ENCODE measurements around the gene TOMM6. TPM values are rescaled to one million over a fixed set of nuclear protein-coding genes. Genes with fewer than 3 reads are reported as not detected.
"Not testable (repeated sequence)": the region's sequence is repeated elsewhere in the genome, so short reads cannot be mapped to it uniquely, and the experiment has no call there.

TOMM6 gene
- polyA plus RNA-seq, 12 donors, result 130 to 199 (median 175) TPM; not detected in 1

DNA sequence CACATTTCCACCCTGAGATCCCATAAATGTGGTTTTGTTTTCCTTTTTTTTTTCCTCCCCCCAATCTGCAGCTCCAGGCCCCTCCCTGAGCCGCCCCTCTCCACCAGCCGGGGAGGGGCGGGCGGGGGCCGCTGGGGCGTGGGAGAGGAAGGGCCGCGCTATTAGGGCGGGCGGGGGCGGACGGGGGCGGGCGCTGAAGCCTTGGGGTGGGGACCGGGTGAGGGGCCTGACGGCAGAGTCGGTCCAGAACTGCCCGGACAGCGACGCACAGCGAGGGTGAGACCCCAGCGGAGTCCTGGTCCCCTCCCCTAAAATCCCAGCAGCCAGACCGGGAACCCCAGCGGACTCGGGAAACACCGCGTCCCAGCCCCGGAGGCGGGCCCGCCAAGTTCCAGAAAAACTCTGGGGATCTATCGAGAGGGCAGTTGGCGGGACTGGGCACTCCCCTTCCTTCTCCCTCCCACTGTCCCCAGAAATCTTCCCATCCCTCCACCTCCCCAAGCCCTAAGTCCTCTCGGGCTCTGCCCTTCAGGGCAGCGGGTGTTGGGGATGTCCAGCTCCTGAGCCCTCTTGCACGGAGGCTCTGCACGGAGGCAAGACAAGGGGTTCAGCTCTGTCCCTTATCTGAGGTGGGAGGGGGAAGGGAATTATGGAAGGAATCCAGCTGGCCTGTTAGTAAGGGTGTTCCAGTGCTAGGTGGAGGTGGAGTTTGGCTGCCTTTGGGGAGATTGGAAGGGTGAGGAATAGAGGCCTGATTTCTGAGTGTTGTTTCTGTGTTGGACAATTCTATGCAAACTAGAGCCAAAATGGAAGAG is 6.7 kb upstream of the TOMM6 start, which contains the start of gene PRICKLE4:
PRICKLE4 (plus strand) TSS at position 232 of the 815 bp plus-strand sequence. CDS start 2,692 bp downstream, outside the sequence.
- peak; percentile 48 for DNase-seq

DNA sequence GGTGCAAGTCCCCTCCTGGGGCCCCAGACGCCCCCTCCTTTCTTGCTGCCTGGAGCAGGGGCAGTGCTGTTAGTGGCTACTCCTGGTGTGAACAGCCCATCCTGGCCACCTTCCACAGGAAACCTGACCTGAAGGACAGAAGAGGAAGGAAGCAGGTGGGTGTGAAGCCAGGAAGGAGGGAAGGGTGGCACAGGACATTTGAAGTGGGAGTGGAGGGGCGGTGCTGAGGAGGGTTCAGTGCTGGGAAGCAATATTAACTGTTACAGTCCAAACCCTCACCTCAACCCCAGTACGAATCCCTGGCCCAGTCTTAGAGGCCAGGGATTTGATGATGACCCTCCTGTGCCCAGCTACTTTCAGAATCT is 6.1 kb upstream of the TOMM6 start:
- no peak for DNase-seq

DNA sequence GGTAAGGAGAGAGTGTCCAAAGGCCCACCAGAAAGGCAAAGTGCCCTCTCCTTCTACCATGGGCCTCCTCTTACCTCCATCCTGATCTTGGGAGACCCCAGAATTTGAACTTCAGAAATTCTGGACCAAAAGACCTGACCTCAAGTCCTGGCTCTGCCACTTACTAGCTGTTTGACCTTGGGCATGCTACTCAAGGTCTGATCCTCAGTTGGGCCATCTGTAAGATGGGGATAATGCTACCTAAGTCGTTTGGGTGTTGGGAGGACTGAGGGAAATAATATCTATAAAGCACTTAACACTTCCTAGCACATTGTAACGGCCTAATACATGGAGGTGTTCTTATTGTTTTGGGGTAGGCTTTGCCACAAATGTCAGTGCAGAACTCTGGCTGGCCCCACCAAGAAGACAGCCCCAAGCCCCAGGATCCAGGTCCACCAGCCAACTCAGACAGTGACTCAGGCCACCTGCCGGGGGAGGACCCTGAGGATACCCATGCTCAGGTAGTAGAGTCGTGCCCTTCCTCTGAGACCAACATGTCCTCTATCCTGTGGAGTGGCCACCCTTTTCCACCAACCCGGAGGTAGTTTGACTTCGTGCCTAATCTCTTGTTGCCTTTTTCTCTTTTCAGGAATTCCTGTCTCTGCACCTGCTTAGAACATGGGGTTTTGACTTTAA is 4.3 kb upstream of the TOMM6 start:
- no peak for DNase-seq

DNA sequence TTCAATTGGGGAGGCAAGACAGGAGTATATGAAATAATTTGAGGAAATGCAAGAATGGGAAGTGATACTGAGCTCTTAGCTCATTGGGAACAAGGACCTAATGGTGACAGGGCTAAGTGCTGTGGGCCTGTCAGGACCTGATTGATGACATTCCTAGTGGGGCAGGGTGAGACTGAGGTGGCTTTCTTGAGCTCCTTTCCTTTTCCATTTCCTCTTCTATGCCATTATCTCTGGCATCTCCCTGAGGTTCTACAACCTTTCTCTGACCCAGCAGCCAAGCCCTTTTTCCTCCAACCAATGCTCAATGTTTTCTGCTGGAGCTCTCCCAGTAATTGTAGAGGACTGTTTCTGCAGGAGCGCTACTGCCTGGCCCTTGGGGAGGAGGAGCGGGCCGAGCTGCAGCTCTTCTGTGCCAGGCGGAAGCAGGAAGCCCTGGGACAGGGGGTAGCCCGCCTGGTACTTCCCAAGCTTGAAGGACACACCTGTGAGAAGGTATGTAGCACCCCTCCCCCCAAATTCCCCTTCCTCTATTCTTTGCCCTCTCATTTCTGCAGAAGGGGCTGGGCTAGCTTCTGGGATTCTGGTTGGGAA is 2.8 kb upstream of the TOMM6 start:
- DNase-seq, result no peak

DNA sequence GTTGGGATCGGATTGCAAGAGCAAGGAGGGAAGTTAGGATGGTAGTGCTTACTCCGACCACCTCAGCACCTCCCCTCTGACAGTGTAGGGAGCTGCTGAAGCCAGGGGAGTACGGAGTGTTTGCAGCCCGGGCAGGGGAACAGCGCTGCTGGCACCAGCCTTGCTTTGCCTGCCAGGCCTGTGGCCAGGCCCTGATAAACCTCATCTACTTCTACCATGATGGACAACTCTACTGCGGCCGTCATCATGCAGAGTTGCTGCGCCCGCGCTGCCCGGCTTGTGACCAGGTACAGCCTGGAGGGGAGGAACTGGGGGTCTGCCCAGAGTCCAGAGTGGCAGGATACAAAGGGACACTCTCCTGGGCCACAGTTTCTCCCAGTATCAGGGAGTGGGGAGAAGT is 2.2 kb upstream of the TOMM6 start:
- DNase-seq, result no peak

DNA sequence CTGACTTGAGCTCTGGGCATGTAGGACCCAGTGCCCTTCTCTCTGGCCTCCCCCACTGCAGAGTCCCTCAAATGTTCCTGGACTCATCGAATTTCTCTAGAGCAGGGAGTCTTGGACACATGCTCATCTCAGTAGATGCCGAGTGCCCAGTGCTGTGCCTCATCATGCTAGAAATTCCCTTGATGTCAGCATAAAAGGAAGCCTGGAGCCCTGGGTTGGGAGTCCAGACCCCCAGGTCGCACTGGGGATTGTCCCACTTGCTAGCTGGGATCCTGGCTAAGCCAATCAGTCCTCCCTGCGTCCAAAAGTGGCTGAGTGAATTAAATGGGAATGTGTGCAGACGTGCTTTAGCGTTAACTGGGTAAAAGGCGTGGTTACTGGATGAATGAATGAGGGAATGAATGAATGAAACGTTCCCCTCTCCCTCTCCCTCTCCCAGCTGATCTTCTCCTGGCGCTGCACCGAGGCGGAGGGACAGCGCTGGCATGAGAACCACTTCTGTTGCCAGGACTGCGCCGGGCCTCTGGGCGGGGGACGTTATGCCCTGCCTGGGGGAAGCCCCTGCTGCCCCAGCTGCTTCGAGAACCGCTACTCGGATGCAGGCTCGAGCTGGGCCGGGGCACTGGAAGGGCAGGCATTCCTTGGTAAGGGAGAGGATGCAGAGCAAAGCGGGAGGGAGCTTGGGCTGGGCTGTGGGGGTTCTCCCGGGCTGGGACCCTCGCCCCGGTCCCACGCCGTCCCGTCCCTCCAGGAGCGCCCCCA is 1.6 kb upstream of the TOMM6 start:
- peak; percentile 23 for DNase-seq

DNA sequence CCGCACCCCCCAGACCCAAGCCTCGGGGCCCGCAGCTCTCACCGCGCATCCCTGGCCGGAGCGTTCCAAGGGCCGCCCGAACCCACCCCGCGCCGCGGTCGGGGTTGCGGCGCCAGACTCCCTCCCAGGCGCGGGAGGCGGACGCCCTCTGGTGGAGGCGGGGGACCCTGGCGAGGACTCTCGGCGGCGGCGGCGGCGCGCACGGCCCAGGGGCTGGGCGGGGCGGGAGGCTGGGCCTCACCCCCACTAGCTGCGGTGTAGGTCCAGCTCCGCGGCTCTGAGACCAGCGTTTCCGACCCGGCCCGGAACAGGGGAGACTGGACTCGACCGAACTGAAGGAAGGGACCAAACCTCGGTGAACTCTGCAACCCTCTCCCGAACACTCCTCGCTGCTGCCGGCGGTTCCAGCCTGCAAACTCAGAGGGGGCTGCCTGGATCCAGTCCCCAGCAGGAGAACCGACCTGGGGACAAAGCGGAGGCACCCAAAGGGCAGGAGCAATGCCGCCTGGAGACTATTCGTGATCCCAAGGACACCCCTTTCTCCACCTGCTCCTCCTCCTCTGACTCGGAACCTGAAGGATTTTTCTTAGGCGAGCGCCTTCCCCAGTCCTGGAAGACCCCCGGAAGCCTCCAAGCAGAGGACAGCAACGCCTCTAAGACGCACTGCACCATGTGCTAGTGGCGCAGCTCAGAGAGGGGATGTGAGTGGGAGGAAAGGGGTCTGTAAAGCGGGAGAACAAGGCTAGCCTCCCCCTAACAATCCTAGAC is 859 bp upstream of the TOMM6 start:
- peak; percentile 77 for DNase-seq

DNA sequence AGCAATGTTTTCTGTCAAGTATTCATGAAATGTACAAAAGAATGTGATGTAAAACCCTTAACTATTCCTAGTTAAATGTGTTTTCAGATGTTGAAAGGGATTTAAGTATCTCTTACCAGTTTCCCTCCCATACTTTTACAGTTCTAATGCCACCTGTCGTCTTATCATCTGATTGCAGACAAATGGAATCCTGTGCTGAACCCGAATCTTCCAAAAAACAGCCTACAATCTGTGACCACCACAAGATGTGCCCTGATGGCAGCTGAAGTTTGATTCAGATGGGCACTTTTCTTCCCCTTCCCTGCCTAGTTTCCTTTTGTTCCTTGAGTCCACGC is 1.9 kb downstream of the TOMM6 start:
- no peak for DNase-seq

DNA sequence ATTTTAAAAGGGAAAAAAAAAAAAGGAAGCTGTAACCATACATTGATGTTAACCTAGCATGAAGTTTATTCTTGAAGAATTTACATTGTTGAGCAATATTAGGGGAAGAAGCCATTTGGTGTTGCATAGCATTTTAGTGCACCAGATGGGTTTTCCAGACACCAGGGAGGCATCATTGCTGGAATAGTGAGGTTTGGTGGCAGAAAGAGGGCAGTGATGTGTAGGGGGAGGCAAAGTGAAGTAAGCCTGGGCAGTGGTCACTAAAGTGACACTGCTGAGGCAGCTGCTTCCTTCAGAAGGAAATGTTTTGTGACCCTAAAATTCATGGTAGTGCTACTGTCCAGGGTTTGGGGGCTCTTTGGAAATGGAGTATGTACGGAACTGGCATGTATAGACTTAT is 2.6 kb downstream of the TOMM6 start:
- DNase-seq, result no peak

DNA sequence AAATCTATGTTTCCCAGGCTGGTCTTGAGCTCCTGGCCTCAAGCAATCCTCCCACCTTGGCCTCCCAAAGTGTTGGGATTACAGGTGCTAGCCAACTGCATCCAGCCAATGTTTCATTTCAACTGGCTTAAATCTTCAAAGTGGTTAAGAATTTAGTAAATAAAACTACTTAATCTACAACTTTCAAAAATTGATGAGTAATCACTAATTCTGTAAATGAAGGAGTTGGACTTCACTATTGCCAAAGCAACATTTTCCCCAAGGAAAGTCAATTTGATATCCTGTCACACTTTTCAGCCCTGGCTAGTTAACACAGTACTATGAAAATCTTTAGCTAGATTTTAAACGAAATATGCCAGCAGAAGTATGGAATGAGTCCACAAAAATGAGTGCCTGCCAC is 3.8 kb downstream of the TOMM6 start:
- DNase-seq, result no peak

DNA sequence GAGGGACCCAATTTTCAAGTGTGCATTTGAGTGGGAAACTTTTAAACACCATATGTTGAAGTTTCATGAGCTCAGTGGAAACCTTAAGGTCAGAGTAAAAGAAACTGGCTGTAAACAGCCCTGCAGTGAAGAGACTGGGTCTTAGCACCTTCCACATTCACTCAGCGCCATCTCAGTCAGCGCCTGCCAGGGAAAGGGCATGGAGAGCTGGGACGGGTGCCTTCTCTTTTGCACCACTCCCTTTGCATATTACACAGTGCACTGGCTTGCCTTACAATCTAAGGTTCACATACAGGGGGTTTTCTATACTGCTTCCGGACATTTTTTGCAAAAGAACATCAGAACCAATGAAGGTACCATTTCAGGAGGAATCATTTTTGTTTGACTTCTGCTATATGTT is 4.5 kb downstream of the TOMM6 start:
- no peak for DNase-seq

DNA sequence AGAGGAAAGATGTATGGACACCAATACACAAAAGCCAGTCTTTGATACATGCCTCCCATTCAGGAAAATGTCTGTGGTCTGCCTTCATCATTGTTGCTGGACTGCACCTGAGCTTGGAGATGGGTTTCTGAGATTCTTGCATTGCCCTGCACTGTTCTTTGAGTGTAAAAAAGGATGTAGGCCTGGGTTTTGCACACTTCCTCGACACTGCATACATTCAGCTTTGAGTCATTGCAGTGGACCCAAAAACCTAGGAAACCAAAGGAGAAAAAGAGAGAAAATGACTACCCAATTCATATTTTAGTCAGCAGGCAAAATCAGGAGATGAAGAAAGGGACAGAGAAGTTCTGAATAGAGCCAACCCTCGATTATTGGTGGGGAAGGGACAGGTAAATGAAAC is 9.0 kb downstream of the TOMM6 start:
- no peak for DNase-seq

DNA sequence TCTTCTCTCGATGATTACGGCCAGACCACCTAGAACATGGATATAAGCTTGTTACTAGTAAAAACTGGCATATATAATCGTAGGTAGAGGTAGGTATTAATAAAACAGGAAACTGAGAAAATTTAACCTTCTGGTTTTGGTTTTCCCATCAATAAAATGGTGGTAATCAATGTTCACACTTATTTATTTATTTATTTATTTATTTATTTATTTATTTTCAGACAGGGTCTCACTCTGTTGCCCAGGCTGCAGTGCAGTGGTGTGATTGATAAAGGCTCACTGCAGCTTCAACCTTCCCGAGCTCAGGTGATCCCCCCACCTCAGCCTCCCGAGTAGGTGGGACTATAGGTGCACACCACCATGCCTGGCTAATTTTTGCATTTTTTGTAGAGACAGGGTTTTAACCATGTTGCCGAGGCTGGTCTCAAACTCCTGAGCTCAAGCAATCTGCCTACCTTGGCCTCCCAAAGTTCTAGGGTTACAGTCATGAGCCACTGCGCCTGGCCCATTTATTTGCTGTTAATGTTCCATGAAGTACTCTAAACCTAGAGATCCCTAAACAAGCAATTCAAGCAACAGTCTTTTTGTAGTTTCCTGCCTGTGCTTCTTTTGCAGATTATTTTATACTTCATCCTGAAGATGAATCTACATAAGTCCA is 11.5 kb downstream of the TOMM6 start:
- DNase-seq, result no peak

DNA sequence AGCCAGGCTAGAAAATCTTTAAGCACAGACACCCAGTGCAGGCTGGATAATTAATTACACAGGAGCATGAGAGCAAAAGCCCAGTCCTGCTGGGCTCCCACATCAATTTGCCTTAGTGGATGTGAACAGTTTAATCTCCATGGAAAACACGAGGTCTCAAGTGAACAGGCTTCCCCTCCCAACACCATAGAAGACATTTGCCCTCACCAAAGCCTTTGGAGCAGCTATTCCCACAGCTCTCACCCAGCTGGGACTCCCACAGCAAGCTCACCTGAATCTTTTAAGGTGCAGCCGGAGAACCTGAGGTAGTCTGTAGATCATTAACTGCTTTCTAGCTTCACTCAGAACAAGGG is 12.0 kb downstream of the TOMM6 start:
- DNase-seq, result no peak

DNA sequence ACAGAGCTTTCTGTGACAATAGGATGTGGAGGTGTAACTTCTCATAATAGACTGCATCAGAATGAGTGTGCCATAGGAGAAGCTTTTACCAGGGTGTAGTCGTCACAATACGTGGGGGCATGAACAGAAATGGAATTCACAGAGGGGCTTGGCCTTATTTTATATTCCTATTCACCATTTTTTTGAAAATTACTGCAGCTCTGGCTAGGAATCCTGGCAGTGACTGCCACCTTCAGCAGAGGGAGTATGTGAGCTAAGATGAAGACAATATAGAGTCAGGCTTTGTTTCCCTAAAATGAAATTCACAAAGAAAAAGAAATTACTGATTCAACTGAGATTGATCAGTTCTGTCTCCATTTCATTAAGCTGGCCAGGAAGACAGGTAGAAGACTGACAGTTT is 13.9 kb downstream of the TOMM6 start:
- DNase-seq, result no peak

DNA sequence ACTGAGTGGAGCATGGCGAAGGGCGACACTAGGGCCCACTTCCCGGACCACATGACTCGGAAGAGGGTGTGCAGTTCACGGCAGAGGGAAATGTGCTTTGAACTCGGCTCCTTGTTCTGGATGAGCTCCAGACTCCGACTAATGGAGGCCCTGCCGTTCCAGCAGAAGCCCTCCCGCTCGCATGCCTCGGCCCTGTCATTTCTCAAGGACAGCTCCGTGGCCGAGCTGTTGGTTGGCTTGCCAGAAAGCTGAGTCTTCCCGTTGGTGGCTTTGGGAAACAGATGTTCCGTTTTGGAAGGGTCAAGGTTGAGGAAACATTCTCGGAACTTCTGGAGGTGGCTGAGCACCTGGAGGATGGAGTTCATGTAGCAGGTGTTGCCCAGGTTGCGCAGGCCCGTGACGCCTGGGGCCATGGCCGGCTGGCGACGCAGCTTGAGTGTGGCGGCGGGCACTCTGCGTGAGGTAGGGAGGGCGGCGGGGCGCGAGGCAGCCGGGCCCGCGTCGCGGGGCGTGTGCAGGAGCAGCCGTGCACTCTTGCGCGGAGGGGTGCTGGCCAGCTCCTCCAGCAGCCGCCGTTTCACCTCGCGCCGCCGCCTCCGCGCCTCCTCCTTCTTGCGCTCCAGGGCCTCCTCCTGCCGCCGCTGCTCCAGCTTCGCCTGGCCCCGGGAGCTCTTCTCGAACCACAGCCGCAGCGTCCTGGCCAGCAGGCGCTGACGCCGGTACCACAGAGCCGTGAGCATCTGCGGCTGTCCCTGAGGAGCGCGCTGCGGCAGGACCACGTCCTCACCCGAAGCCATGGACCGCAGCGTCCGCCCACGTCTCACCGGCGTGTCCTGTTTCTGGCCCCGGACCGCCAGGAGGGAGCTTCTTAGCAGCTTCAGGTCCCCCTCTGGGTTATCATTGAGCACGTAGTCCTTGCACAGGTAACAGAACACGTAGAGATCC is 18.6 kb downstream of the TOMM6 start:
- DNase-seq, result no peak

DNA sequence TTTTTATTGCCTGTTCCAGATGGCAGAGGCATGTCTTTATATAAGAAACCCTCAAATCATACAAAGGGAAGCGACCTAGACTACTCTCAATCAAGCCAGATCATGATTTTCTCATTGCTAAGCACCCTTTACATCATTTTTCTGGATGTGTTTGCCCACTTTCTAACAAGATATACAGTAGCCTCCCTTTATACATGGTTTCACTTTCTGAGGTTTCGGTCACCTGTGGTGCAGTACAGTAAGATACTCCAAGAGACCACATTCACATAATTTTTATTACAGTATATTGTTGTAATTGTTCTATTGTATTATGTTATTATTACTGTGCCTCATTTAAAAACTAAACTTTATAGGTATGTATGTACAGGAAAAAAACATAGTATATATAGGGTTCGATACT is 23.6 kb downstream of the TOMM6 start:
- no peak for DNase-seq

DNA sequence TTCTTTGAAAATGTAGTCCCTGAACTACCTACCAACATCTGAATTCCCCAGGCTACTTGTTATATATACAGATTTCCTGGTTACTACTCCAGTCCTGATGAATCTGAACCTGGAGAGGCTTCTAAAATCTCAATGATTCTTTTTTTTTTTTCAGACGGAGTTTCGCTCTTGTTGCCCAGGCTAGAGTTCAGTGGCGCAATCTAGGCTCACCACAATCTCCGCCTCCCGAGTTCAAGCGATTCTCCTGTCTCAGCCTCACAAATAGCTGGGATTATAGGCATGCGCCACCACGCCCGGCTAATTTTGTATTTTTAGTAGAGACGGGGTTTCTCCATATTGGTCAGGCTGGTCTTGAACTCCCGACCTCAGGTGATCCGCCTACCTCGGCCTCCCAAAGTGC is 24.5 kb downstream of the TOMM6 start:
- DNase-seq, result not testable (repeated sequence)

DNA sequence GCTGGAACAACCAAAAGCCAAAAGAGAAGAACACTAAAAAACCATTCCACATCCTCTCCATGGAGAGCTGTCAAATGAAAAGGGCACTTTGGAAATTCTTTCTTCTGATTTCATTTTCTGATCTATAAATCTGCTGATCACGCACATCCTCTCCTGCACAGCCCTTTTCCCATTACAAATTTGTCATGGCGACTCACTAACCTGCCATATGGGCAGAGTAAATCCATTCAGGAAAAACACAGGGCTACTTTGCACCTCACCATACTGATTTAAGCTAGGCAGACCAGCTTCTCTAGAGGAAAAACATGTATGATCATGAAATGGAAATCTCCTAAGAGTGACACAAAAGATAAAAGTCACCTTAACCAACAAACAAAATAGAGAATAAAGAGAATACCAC is 26.0 kb downstream of the TOMM6 start:
- DNase-seq, result no peak

DNA sequence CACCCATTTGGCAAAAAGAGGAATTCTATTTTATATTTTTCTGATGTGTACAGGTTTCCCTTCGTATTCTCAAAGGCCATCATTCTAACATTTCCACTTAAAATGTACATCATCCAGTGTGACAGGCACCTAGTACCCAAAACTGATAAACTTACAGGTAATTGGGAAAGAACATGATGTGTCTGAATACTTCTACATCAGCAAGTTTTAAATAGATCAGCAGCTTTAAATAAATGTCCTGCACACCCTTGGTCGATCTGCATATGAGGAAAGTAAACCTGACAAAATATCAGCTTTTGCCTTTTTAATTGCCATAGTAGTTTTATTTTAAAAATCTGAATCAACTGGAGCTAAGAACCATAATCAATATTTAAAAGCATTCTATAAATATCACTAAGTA is 26.5 kb downstream of the TOMM6 start:
- no peak for DNase-seq

Data from muscle of arm (tissue), 12 donors.